H1 (cell line): Measurements from ENCODE around the gene VAPA. TPM values are rescaled to one million over a fixed set of nuclear protein-coding genes. Genes with fewer than 3 reads are reported as not detected.

Experiments
- CTCF ChIA-PET: fragments of 300-600 bp; sonication (Branson Sonifier 250); formaldehyde crosslinking; loops from one replicate; lab custom pipeline; 2021; ENCODE audit not compliant: partially characterized antibody; lab: Charles Lee
- POLR2A ChIA-PET: fragments of 300-600 bp; sonication (Branson Sonifier 250); formaldehyde crosslinking; loops from one replicate; lab custom pipeline; 2021; ENCODE audit warnings: inconsistent platforms; ENCODE audit not compliant: partially characterized antibody; lab: Charles Lee
- DNase-seq, 2 experiments: peaks; one replicate each; pipeline versions ENCODE4 v3.0.0 to v3.0.0-alpha.2; 2010 to 2022; ENCODE audit warnings: low spot score in 2 of 2, low read depth in 1 of 2, mixed read lengths in 1 of 2
- FAIRE-seq: peaks from 2 replicates; lab custom pipeline; 2011; peaks lifted over from hg19 to GRCh38; lab: Jason Lieb, UNC
- H2AFZ ChIP-seq: 2 replicates; pipeline ENCODE4 v1.8.1; 2012; ENCODE audit warnings: low read length, inconsistent platforms
- H2AK5ac ChIP-seq: 2 replicates; pipeline ENCODE4 v1.6.1; 2013; ENCODE audit warnings: low read depth, low read length
- H2BK120ac ChIP-seq: replicated peaks from 2 replicates; pipeline ENCODE3; 2013; ENCODE audit warnings: low read depth, low read length, inconsistent platforms
- H2BK12ac ChIP-seq: 2 replicates; pipeline ENCODE4 v1.6.1; 2013; ENCODE audit warnings: low read depth, low read length
- H2BK15ac ChIP-seq: 2 replicates; pipeline ENCODE4 v1.6.1; 2013; ENCODE audit warnings: low read length
- H2BK20ac ChIP-seq: 2 replicates; pipeline ENCODE4 v1.6.1; 2013; ENCODE audit warnings: low read length
- H2BK5ac ChIP-seq: 2 replicates; pipeline ENCODE4 v1.6.1; 2013; ENCODE audit warnings: low read depth, low read length
- H3K14ac ChIP-seq: 2 replicates; pipeline ENCODE4 v1.6.1; 2013; ENCODE audit warnings: inconsistent platforms; ENCODE audit not compliant: insufficient read length
- H3K18ac ChIP-seq: 2 replicates; pipeline ENCODE4 v1.6.1; 2013; ENCODE audit warnings: low read length; ENCODE audit errors: extremely low read depth
- H3K23ac ChIP-seq: 2 replicates; pipeline ENCODE4 v1.6.1; 2013; ENCODE audit warnings: inconsistent platforms; ENCODE audit not compliant: insufficient read length
- H3K23me2 ChIP-seq: 2 replicates; pipeline ENCODE4 v1.6.1; 2013; ENCODE audit warnings: low read depth, low read length
- H3K27ac ChIP-seq: 2 replicates; pipeline ENCODE4 v1.6.1; 2011; ENCODE audit warnings: low read depth, low read length, inconsistent platforms
- H3K27me3 ChIP-seq, 4 experiments: replicated peaks in 1 of 4; 1 replicate in 1 of 4; 2 replicates in 3 of 4; pipeline versions ENCODE4 v1.6.1 to v1.8.1; 2011 to 2013; ENCODE audit warnings: low read length in 3 of 4, mild to moderate bottlenecking in 3 of 4, inconsistent platforms in 2 of 4, mixed read lengths in 2 of 4, moderate library complexity in 1 of 4; ENCODE audit not compliant: control insufficient read depth in 3 of 4, insufficient read depth in 3 of 4; ENCODE audit errors: extremely low read depth in 1 of 4
- H3K36me3 ChIP-seq, 4 experiments: 2 replicates each; pipeline versions ENCODE4 v1.6.1 to v1.8.1; 2011 to 2013; ENCODE audit warnings: mild to moderate bottlenecking in 4 of 4, low read length in 3 of 4, moderate library complexity in 2 of 4, control low read depth in 1 of 4, inconsistent platforms in 1 of 4; ENCODE audit not compliant: insufficient read depth in 4 of 4, control insufficient read depth in 2 of 4
- H3K4ac ChIP-seq: replicated peaks from 2 replicates; pipeline ENCODE3; 2013; ENCODE audit warnings: low read length, low read depth, mixed read lengths, inconsistent platforms; ENCODE audit not compliant: insufficient read length
- H3K4me1 ChIP-seq, 4 experiments: replicated peaks in 1 of 4; 1 replicate in 1 of 4; 2 replicates in 3 of 4; pipeline versions ENCODE4 v1.6.1 to v1.8.1; 2011 to 2013; ENCODE audit warnings: low read length in 3 of 4, inconsistent platforms in 2 of 4, mixed read lengths in 1 of 4; ENCODE audit not compliant: insufficient read depth in 4 of 4, control insufficient read depth in 3 of 4
- H3K4me2 ChIP-seq, 2 experiments: 2 replicates each; pipeline versions ENCODE4 v1.6.1 to v1.8.1; 2011 to 2013; ENCODE audit warnings: low read depth in 2 of 2, low read length in 2 of 2, control low read depth in 1 of 2, inconsistent platforms in 1 of 2, mild to moderate bottlenecking in 1 of 2; ENCODE audit not compliant: insufficient read depth in 1 of 2
- H3K4me3 ChIP-seq, 4 experiments: fragments of 200-600, 300-600 bp in 1 of 4; sonication (generic), shearing (Covaris generic), sonication (Bioruptor Twin) in 1 of 4; 2 replicates each; pipeline versions ENCODE4 v1.5.1 to v1.8.1; 2011 to 2016; ENCODE audit warnings: low read length in 4 of 4, low read depth in 3 of 4, control low read depth in 2 of 4, inconsistent platforms in 2 of 4, mild to moderate bottlenecking in 2 of 4, mixed read lengths in 1 of 4, moderate library complexity in 1 of 4; ENCODE audit not compliant: insufficient read depth in 2 of 4; ENCODE audit errors: extremely low read depth in 1 of 4
- H3K56ac ChIP-seq: replicated peaks from 2 replicates; pipeline ENCODE3; 2013; ENCODE audit warnings: low read depth, mild to moderate bottlenecking, mixed read lengths, low read length, inconsistent platforms; ENCODE audit not compliant: insufficient read length
- H3K79me1 ChIP-seq: 2 replicates; pipeline ENCODE4 v1.6.1; 2013; ENCODE audit warnings: low read depth, low read length, control low read depth
- H3K79me2 ChIP-seq, 2 experiments: 2 replicates each; pipeline versions ENCODE4 v1.6.1 to v1.8.1; 2012 to 2013; ENCODE audit warnings: low read length in 2 of 2, mild to moderate bottlenecking in 2 of 2, inconsistent platforms in 1 of 2; ENCODE audit not compliant: insufficient read depth in 2 of 2, control insufficient read depth in 1 of 2
- H3K9ac ChIP-seq, 4 experiments: replicated peaks in 1 of 4; 1 replicate in 1 of 4; 2 replicates in 3 of 4; pipeline versions ENCODE4 v1.6.1 to v1.8.1; 2011 to 2013; ENCODE audit warnings: low read depth in 3 of 4, low read length in 3 of 4, control low read depth in 2 of 4, mild to moderate bottlenecking in 2 of 4, moderate library complexity in 2 of 4, inconsistent platforms in 1 of 4; ENCODE audit errors: extremely low read depth in 1 of 4
- H3K9me3 ChIP-seq, 2 experiments: 2 replicates each; pipeline versions ENCODE4 v1.6.1 to v1.8.1; 2012 to 2013; ENCODE audit warnings: mild to moderate bottlenecking in 2 of 2, moderate library complexity in 2 of 2, control low read depth in 1 of 2, inconsistent platforms in 1 of 2, low read depth in 1 of 2, low read length in 1 of 2, mixed read lengths in 1 of 2; ENCODE audit not compliant: insufficient read depth in 2 of 2
- H4K20me1 ChIP-seq, 2 experiments: replicated peaks in 1 of 2; 2 replicates each; pipeline versions ENCODE3 to v1.8.1; 2011 to 2013; ENCODE audit warnings: inconsistent platforms in 2 of 2, low read length in 2 of 2, mild to moderate bottlenecking in 1 of 2; ENCODE audit not compliant: insufficient read depth in 2 of 2, control insufficient read depth in 1 of 2
- H4K5ac ChIP-seq: 2 replicates; pipeline ENCODE4 v1.6.1; 2013; ENCODE audit warnings: low read length, low read depth, mixed read lengths, inconsistent platforms; ENCODE audit not compliant: insufficient read length
- H4K8ac ChIP-seq: 2 replicates; pipeline ENCODE4 v1.8.0; 2013; ENCODE audit warnings: mild to moderate bottlenecking, moderate library complexity, low read length, inconsistent platforms; ENCODE audit not compliant: insufficient read depth; ENCODE audit errors: extremely low read depth
- H4K91ac ChIP-seq: replicated peaks from 2 replicates; pipeline ENCODE3; 2013; ENCODE audit warnings: low read length, mixed read lengths, inconsistent platforms; ENCODE audit not compliant: insufficient read length
- E2F6 ChIP-seq: IDR thresholded peaks from 2 replicates; pipeline ENCODE4 v1.6.1; 2012; ENCODE audit warnings: inconsistent platforms
- EP300 ChIP-seq, 2 experiments: IDR thresholded peaks; 1 replicate in 1 of 2; 2 replicates in 1 of 2; pipeline ENCODE4 v1.6.1; 2011 to 2012; ENCODE audit warnings: low read depth in 2 of 2, low read length in 2 of 2, mild to moderate bottlenecking in 2 of 2, borderline replicate concordance in 1 of 2, inconsistent platforms in 1 of 2, moderate library complexity in 1 of 2
- EZH2 ChIP-seq: fragments of 200-600 bp; sonication (generic); IDR thresholded peaks from 2 replicates; pipeline ENCODE4 v1.7.1; 2012; ENCODE audit warnings: low read depth, mild to moderate bottlenecking, moderate library complexity, low read length, inconsistent platforms; ENCODE audit not compliant: severe bottlenecking
- GTF2F1 ChIP-seq: IDR thresholded peaks from 2 replicates; pipeline ENCODE4 v1.6.1; 2012; ENCODE audit warnings: low read depth, low read length, improper control_type of control experiment, borderline replicate concordance
- JUND ChIP-seq: IDR thresholded peaks from 2 replicates; pipeline ENCODE4 v1.6.1; 2011; ENCODE audit warnings: mild to moderate bottlenecking, improper control_type of control experiment, low read length
- KDM1A ChIP-seq: fragments of 200-600, 300-600 bp; sonication (generic); IDR thresholded peaks from 2 replicates; pipeline ENCODE4 v1.7.1; 2016; ENCODE audit warnings: mild to moderate bottlenecking, low read length, borderline replicate concordance
- NRF1 ChIP-seq: IDR thresholded peaks from 2 replicates; pipeline ENCODE4 v1.6.1; 2011; ENCODE audit warnings: mild to moderate bottlenecking, low read depth, low read length, improper control_type of control experiment
- POLR2A ChIP-seq, 2 experiments: IDR thresholded peaks; 1 replicate in 1 of 2; 2 replicates in 1 of 2; pipeline ENCODE4 v1.6.1; 2011; ENCODE audit warnings: low read depth in 2 of 2, low read length in 2 of 2, mild to moderate bottlenecking in 2 of 2; ENCODE audit errors: control extremely low read depth in 1 of 2
- POLR2AphosphoS5 ChIP-seq: IDR thresholded peaks from 2 replicates; pipeline ENCODE4 v1.6.1; 2011; ENCODE audit warnings: low read depth, low read length
- POU5F1 ChIP-seq: IDR thresholded peaks from 2 replicates; pipeline ENCODE4 v1.6.1; 2011; ENCODE audit warnings: low read depth, mild to moderate bottlenecking, low read length, moderate library complexity
- SIN3A ChIP-seq, 2 experiments: IDR thresholded peaks in 1 of 2; conservative IDR thresholded peaks in 1 of 2; 2 replicates each; pipeline ENCODE4 v1.6.1; 2011 to 2012; ENCODE audit warnings: low read length in 2 of 2, improper control_type of control experiment in 1 of 2, low read depth in 1 of 2, mild to moderate bottlenecking in 1 of 2
- SP4 ChIP-seq: IDR thresholded peaks from 2 replicates; pipeline ENCODE4 v1.6.1; 2012; ENCODE audit warnings: low read length, inconsistent platforms
- SUZ12 ChIP-seq: fragments of 200-600 bp; sonication (generic); IDR thresholded peaks from 2 replicates; pipeline ENCODE4 v1.6.1; 2012; ENCODE audit warnings: mild to moderate bottlenecking, inconsistent platforms, low read length, moderate library complexity, mixed read lengths
- TAF1 ChIP-seq: IDR thresholded peaks from 2 replicates; pipeline ENCODE4 v1.6.1; 2011; ENCODE audit warnings: mild to moderate bottlenecking, low read depth, low read length
- WGBS, 2 experiments: shearing (Covaris generic) in 1 of 2; methylation state at CpG; one replicate each; pipeline versions ENCODE4 v1.1.6 to v1.1.7; 2013 to 2015; ENCODE audit warnings: low lambda C conversion rate in 2 of 2, mixed read lengths in 2 of 2, inconsistent platforms in 1 of 2, low coverage in 1 of 2, missing lambda C conversion rate in 1 of 2; ENCODE audit not compliant: insufficient replicate concordance in 2 of 2, insufficient coverage in 1 of 2, insufficient read length in 1 of 2; ENCODE audit errors: extremely low coverage in 1 of 2, missing lambda C conversion rate in 1 of 2; 5-methylcytosine and 5-hydroxymethylcytosine counted together
- polyA plus RNA-seq, 7 experiments: library from polyadenylated mRNA; depleted of rRNA in 3 of 7; stranded (reverse) in 5 of 7; unstranded in 2 of 7; fragments of >200 nt in 5 of 7; fragments of 200-250 nt in 2 of 7; gene quantifications; 1 replicate in 5 of 7; 2 replicates in 1 of 7; 4 replicates in 1 of 7; pipeline versions ENCODE4 v1.2.1 to v1.2.3, GENCODE V29; 2011 to 2013; ENCODE audit warnings: missing spikeins in 2 of 7, mixed read lengths in 2 of 7
- total RNA-seq: library from RNA; stranded (reverse); fragmentation: NEBNext Ultra II Directional; extraction: Animal tissue kit (Norgen Biotek cat#: 25700); gene quantifications from 2 replicates; pipeline ENCODE4 v1.2.1, GENCODE V29; 2021

The VAPA gene
- total and polyA plus RNA-seq, 2 of the 8 experiments (the other 6 are each of a cell fraction or from before 2014, with no cell fraction given): 79.7 to 130 TPM

DNA sequence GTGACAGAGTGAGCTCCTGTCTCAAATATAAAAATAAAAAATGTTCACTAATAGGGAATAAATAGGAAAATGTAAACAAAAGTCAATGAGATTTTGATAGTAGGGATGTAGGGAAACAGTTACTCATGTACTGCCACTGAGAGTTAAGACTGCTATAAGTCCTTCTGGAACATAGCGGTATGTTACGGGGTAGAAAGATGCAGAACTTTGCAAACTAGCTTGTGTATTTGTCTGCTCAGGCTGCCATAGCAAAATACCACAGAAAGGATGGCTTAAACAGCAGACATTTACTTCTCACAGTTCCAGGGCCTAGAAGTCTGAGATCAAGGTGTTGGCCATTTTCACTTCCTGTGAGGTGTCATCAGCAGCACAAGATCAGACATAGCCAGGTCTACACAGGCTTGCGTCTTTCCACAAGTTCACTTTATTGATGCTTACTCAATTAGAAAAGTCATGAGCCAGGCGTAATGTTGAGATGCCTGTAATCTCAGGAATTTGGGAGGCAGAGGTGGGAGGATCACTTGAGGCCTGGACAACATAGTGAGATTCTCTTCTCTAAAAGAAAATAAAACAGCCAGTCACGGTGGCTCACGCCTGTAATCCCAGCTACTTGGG is 19.3 kb upstream of the VAPA start:
- no peak overlapping the region for H3K23ac ChIP-seq
- 97% methylated on average over 5 of the region's 6 CpGs; no CpG with 5 or more reads in 1 of the 2 experiments for WGBS, 2 experiments
- H3K27me3 ChIP-seq: no peaks in the 10 kb centered on the region
- no peak overlapping the region for H2AK5ac ChIP-seq
- no peak overlapping the region for H4K91ac ChIP-seq
- no peaks in the 10 kb centered on the region for H3K36me3 ChIP-seq
- no peak overlapping the region for H3K18ac ChIP-seq
- H2BK120ac ChIP-seq: no peak overlapping the region
- no peak overlapping the region for H2AFZ ChIP-seq
- H4K5ac ChIP-seq: no peak overlapping the region
- no peaks in the 10 kb centered on the region for H3K23me2 ChIP-seq
- POLR2A ChIA-PET: no interaction called here
- no peak overlapping the region for H3K27ac ChIP-seq
- FAIRE-seq (no peak), DNase-seq (no peak)
- no peak overlapping the region for H2BK20ac ChIP-seq
- H3K4me1 ChIP-seq: no peaks in the 10 kb centered on the region
- CTCF ChIA-PET: interaction anchor here (1.5 kb wide), 1 partner anchor 10 kb away, joined by 3 read pairs; no protein-coding TSS in a partner anchor
- no peak overlapping the region for H4K8ac ChIP-seq
- H3K14ac ChIP-seq: no peak overlapping the region
- H2BK15ac ChIP-seq: no peak overlapping the region
- no peak overlapping the region for H3K4me3 ChIP-seq
- H3K9ac ChIP-seq: no peak overlapping the region
- no peaks in the 10 kb centered on the region for H3K79me2 ChIP-seq
- no peak overlapping the region for H3K4me2 ChIP-seq
- no peak overlapping the region for H2BK12ac ChIP-seq
- H4K20me1 ChIP-seq: no peaks in the 10 kb centered on the region
- H2BK5ac ChIP-seq: no peak overlapping the region
- no peak overlapping the region for H3K56ac ChIP-seq
- H3K4ac ChIP-seq: no peak overlapping the region
- H3K79me1 ChIP-seq: no peaks in the 10 kb centered on the region
- no peaks in the 10 kb centered on the region for H3K9me3 ChIP-seq
- TF ChIP-seq SIN3A (conservative IDR thresholded peaks at IDR 0.05 in 1 of 2, IDR thresholded peaks at IDR 0.05 in 1 of 2; ENCODE audit: low read depth in 1 of 2, low read length in 2 of 2) (no peak), NRF1 (no peak), SP4 (no peak), TAF1 (no peak), POLR2AphosphoS5 (no peak), POLR2A (IDR thresholded peaks at IDR 0.05; ENCODE audit: control extremely low read depth in 1 of 2, low read depth in 2 of 2, low read length in 2 of 2) (no peak), EP300 (IDR thresholded peaks at IDR 0.05; ENCODE audit: borderline replicate concordance in 1 of 2, low read depth in 2 of 2, low read length in 2 of 2) (no peak), POU5F1 (no peak), E2F6 (no peak), JUND (no peak), GTF2F1 (no peak), KDM1A (no peak), SUZ12 (no peak), EZH2 (no peak)
